Measurements from ENCODE around the gene POLR2M. TPM values are rescaled to one million over a fixed set of nuclear protein-coding genes. Genes with fewer than 3 reads are reported as not detected.

The POLR2M gene
- total and polyA plus RNA-seq, 10 of the 15 experiments (the other 5 are each of a cell fraction or from before 2014, with no cell fraction given): 5.8 to 364 (median 23.7) TPM

DNA sequence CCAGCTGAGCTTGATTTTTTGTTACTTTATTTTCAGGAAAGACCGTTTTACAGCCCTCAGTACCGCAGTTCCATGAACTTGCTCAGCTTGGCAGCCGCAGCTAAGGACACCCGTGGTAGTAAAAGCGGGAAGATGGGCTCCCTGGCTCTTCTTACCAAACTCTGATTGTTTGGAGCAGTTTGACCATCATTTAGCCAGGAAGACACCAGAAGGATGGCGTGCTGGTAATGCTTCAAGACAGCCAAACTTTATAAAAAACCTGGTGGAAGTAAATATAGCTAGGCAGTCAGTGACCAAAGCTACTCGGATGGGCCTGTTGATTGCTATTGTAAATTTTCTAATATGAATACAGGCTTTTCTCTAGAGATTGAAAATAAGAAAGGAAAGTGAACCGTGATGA lies 28.9 kb downstream of the POLR2M start (continued):
- no peak for TF ChIP-seq KDM1A (IDR thresholded peaks at IDR 0.05; ENCODE audit: borderline replicate concordance)
- TF ChIP-seq ZNF384 (IDR thresholded peaks at IDR 0.05; ENCODE audit: borderline replicate concordance, low read depth, low read length): no peak

DNA sequence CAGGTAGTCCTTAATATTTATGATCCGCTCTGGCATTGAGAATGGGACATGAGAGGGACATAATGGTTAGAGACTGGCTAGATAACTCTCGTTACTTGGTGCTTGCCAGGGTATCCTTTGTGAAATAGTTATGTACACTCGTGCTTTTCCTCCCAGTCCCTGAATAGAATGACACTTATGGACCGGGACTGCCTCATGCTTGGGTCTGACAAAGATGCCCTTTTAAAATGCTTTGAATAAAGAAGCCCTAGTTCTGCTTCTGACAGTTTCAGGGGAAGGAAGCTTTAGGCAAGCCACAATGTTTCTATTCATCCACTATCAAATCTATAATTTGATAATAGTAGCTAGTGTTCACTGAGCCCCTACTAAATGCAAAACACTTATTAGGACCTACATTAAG lies 29.4 kb downstream of the POLR2M start:
- in situ Hi-C loops (cut with MboI): no loop called here

More for the DNA sequence above, 29.4 kb downstream of the POLR2M start:
- Histone ChIP-seq H3K9ac (ENCODE audit: control insufficient read depth, insufficient read depth, low read length) (no peak overlapping the region), H3K4me3 (no peak overlapping the region), H3K27ac (ENCODE audit: control insufficient read depth, insufficient read depth) (no peak overlapping the region), H3K4me2 (ENCODE audit: control insufficient read depth, insufficient read depth) (no peak overlapping the region), H3K36me3 (ENCODE audit: control insufficient read depth in 2 of 2, insufficient read depth in 2 of 2, low read length in 1 of 2) (no peaks in the 10 kb centered on the region), H3K79me2 (ENCODE audit: control insufficient read depth, insufficient read depth, low read length) (no peaks in the 10 kb centered on the region), H3K4me1 (ENCODE audit: control insufficient read depth, insufficient read depth, low read length) (no peaks in the 10 kb centered on the region), H2AFZ (ENCODE audit: control insufficient read depth, low read depth, low read length) (no peak overlapping the region), H4K20me1 (ENCODE audit: control insufficient read depth, insufficient read depth) (no peaks in the 10 kb centered on the region), H3K27me3 (replicated peaks in 1 of 2; ENCODE audit: control insufficient read depth in 2 of 2, insufficient read depth in 2 of 2, low read length in 1 of 2) (no peaks in the 10 kb centered on the region), H3K9me3 (replicated peaks; ENCODE audit: control insufficient read depth, insufficient read depth, low read length) (no peaks in the 10 kb centered on the region)
- BruUV-seq (replicated peaks): no TSS peak
- TF ChIP-seq SMAD1 (IDR thresholded peaks at IDR 0.05; ENCODE audit: low read depth, partially characterized antibody) (no peak), POU2F2 (IDR thresholded peaks at IDR 0.05; ENCODE audit: borderline replicate concordance, low read depth, low read length) (no peak), RELA (IDR thresholded peaks at IDR 0.05; ENCODE audit: borderline replicate concordance, partially characterized antibody) (no peak), SMC3 (IDR thresholded peaks at IDR 0.05; ENCODE audit: borderline replicate concordance, low read length) (no peak), SIN3A (IDR thresholded peaks at IDR 0.05; ENCODE audit: low read depth, low read length) (no peak), SUZ12 (IDR thresholded peaks at IDR 0.05; ENCODE audit: unreplicated experiment) (no peak), SUPT20H (IDR thresholded peaks at IDR 0.05; ENCODE audit: borderline replicate concordance, control insufficient read depth, low read depth, low read length) (no peak), SPI1 (IDR thresholded peaks at IDR 0.05; ENCODE audit: borderline replicate concordance, insufficient read depth, low read depth, low read length) (no peak), TAF1 (IDR thresholded peaks at IDR 0.05; ENCODE audit: borderline replicate concordance, low read depth, low read length) (no peak), SREBF2 (IDR thresholded peaks at IDR 0.05; ENCODE audit: low read length) (no peak), TCF3 (IDR thresholded peaks at IDR 0.05; ENCODE audit: borderline replicate concordance, insufficient read depth, low read depth, low read length) (no peak)
- CTCF ChIA-PET: interaction anchor here (0.6 to 5.7 kb wide), 4 partner anchors 11 to 1310 kb away, joined by 3 to 74 read pairs (median 3); no protein-coding TSS in a partner anchor
- intact Hi-C loops (cut with micrococcal nuclease; ENCODE audit: unreplicated experiment): loop anchor here (10.0 kb wide), 1 partner anchor 171 kb away; no protein-coding TSS in a partner anchor
- ATAC-seq (no peak), FAIRE-seq (no peak), DNase-seq (ENCODE audit: low read depth, low spot score) (no peak)
- POLR2A ChIA-PET: no interaction called here
- 50% methylated on average over 4 of the region's 4 CpGs for WGBS (ENCODE audit: insufficient coverage, insufficient replicate concordance, low lambda C conversion rate, missing lambda C conversion rate)
- RAD21 ChIA-PET (ENCODE audit: unreplicated experiment): no interaction called here
- SMC1A ChIA-PET (ENCODE audit: uncharacterized antibody, unreplicated experiment): interaction anchor here (1.4 to 1.5 kb wide), 2 partner anchors 12 to 14 kb away, joined by 3 to 6 read pairs; no protein-coding TSS in a partner anchor
